Right lobe of liver (tissue), 6 donors: Measurements from ENCODE around the gene HNRNPM. TPM values are rescaled to one million over a fixed set of nuclear protein-coding genes. Genes with fewer than 3 reads are reported as not detected.

Experiments
- ATAC-seq, 4 donors: fragments of 200-7000 bp; cut with Tn5 transposase; one replicate each; pipeline ENCODE4 v1.9.1; 2020; ENCODE audit warnings: mild to moderate bottlenecking in 4 of 4, moderate library complexity in 4 of 4
- DNase-seq, 3 donors: peaks; one replicate each; pipeline ENCODE4 v3.0.0-alpha.2; 2020
- H3K27ac ChIP-seq, 3 donors: fragments of 200-600 bp; one replicate each; pipeline ENCODE4 v1.8.0; 2022
- H3K27me3 ChIP-seq, 2 donors: fragments of 200-600 bp; one replicate each; pipeline ENCODE4 v1.8.0; 2022
- H3K36me3 ChIP-seq, 4 donors: fragments of 200-600 bp; sonication (generic) in 1 of 4; one replicate each; pipeline versions ENCODE4 v1.5.1 to v1.8.0; 2017 to 2022; ENCODE audit warnings: control low read depth in 1 of 4
- H3K4me1 ChIP-seq, 4 donors: fragments of 200-600 bp; sonication (generic) in 1 of 4; one replicate each; pipeline versions ENCODE4 v1.5.1 to v1.8.0; 2017 to 2022; ENCODE audit warnings: control low read depth in 1 of 4
- H3K4me3 ChIP-seq, 3 donors: fragments of 200-600 bp; one replicate each; pipeline ENCODE4 v1.8.0; 2022
- H3K9me3 ChIP-seq, 4 donors: fragments of 200-600 bp; sonication (generic) in 1 of 4; one replicate each; pipeline versions ENCODE4 v1.5.1 to v1.8.0; 2017 to 2022; ENCODE audit warnings: control low read depth in 1 of 4
- CTCF ChIP-seq, 4 donors: fragments of 200-600 bp in 3 of 4; fragments of 450-650 bp in 1 of 4; IDR thresholded peaks; one replicate each; pipeline versions ENCODE4 v1.5.1 to v1.8.0; 2016 to 2022; ENCODE audit warnings: antibody characterized with exemption in 4 of 4, mild to moderate bottlenecking in 2 of 4
- POLR2A ChIP-seq: fragments of 450-650 bp; IDR thresholded peaks from one replicate; pipeline ENCODE4 v1.6.1; 2017; ENCODE audit warnings: antibody characterized with exemption, mild to moderate bottlenecking
- WGBS: methylation state at CpG from one replicate; pipeline ENCODE4 v1.1.6; 2018; ENCODE audit warnings: low coverage, low lambda C conversion rate; ENCODE audit not compliant: insufficient coverage; ENCODE audit errors: missing lambda C conversion rate; 5-methylcytosine and 5-hydroxymethylcytosine counted together
- intact Hi-C, 2 donors: fragments of 100-400 bp; cut with DNase I; formaldehyde crosslinking; loops; one replicate each; pipeline versions ENCODE4 v1.11.2 to v1.14.1; 2022
- total RNA-seq, 6 experiments: library from RNA; depleted of rRNA in 2 of 6; stranded (reverse); fragments of >200 nt in 2 of 6; fragmentation: NEBNext Ultra II Directional in 3 of 6; extraction: Animal tissue kit (Norgen Biotek cat#: 25700) in 3 of 6; gene quantifications; one replicate each; pipeline versions ENCODE4 v1.1.0 to v1.2.4, GENCODE V29; 2016 to 2023
- donor health status: DM: no; HTN: yes; CAD: no.
- donor health status: DM: no; HTN: no; CAD: no.
- donor health status: DM: no; HTN: no; CAD: no.
- donor health status: DM: no; HTN: yes; CAD: no.
- donor health status: DM: no; HTN: yes; CAD: no.

HNRNPM gene
- total RNA-seq, 6 experiments from 2014 or later, result 31.8 to 82.5 (median 58.6) TPM

- Histone ChIP-seq H3K4me3 (no peak overlapping the region), H3K27ac (no peak overlapping the region), H3K27me3 (no peaks in the 10 kb centered on the region), H3K9me3 (no peaks in the 10 kb centered on the region), H3K4me1 (no peaks in the 10 kb centered on the region), H3K36me3 (no peaks in the 10 kb centered on the region)
- no peak for ATAC-seq
- no peak for TF ChIP-seq CTCF (IDR thresholded peaks at IDR 0.05)
- TF ChIP-seq POLR2A, result no peak
- 75% methylated on average over 7 of the region's 7 CpGs for WGBS
- intact Hi-C loops, result no loop called here
- DNase-seq, result no peak
Measured at GRCh38 chr19:8531470-8531869, 86.7 kb downstream of the HNRNPM start.

GRCh38 chr19:8532225-8532624 lies 87.5 kb downstream of the HNRNPM start:
- Histone ChIP-seq H3K36me3 (no peaks in the 10 kb centered on the region), H3K4me1 (no peaks in the 10 kb centered on the region), H3K4me3 (no peak overlapping the region), H3K27ac (no peak overlapping the region), H3K9me3 (no peaks in the 10 kb centered on the region), H3K27me3 (no peaks in the 10 kb centered on the region)
- intact Hi-C loops, result no loop called here
- ATAC-seq (no peak), DNase-seq (no peak)
- TF ChIP-seq CTCF (IDR thresholded peaks at IDR 0.05) (no peak), POLR2A (no peak)
- WGBS, result 54% methylated on average over 2 of the region's 2 CpGs

GRCh38 chr19:8536282-8536681 lies 91.5 kb downstream of the HNRNPM start:
- no peaks in the 10 kb centered on the region for H3K9me3 ChIP-seq
- H3K27ac ChIP-seq, result no peak overlapping the region

GRCh38 chr19:8537099-8537498 lies 92.3 kb downstream of the HNRNPM start:
- Histone ChIP-seq H3K27ac (no peak overlapping the region), H3K4me3 (no peak overlapping the region), H3K9me3 (no peaks in the 10 kb centered on the region), H3K4me1 (no peaks in the 10 kb centered on the region), H3K27me3 (no peaks in the 10 kb centered on the region), H3K36me3 (no peaks in the 10 kb centered on the region)
- no peak for DNase-seq
- intact Hi-C loops, result no loop called here
- no peak for TF ChIP-seq CTCF (IDR thresholded peaks at IDR 0.05)
- no peak for TF ChIP-seq POLR2A
- ATAC-seq, result peak in 1 of 4 donors; percentile 16
- WGBS, result 79% methylated on average over 3 of the region's 3 CpGs

More at GRCh38 chr19:8536282-8536681, 91.5 kb downstream of the HNRNPM start:
- ATAC-seq, result peak in 1 of 4 donors; percentile 11
- TF ChIP-seq POLR2A (no peak), CTCF (IDR thresholded peaks at IDR 0.05) (no peak)
- intact Hi-C loops, result no loop called here
- Histone ChIP-seq H3K36me3 (no peaks in the 10 kb centered on the region), H3K27me3 (no peaks in the 10 kb centered on the region), H3K4me3 (no peak overlapping the region), H3K4me1 (no peaks in the 10 kb centered on the region)
- DNase-seq, result no peak
- WGBS, result 83% methylated on average over 15 of the region's 22 CpGs

Other genes starting within 250 kb of the HNRNPM start
- gene CERS4, start 235.6 kb upstream of the HNRNPM start, total RNA-seq, result 10 to 100 TPM; 38.6 to 75.4 (median 58.3) TPM
- gene CD320, start 136.6 kb upstream of the HNRNPM start, total RNA-seq, result 10 to 100 TPM in 5 of 6 experiments, 1 to 10 TPM in 1; 8.8 to 43.2 (median 11.5) TPM
- gene NDUFA7, start 123.6 kb upstream of the HNRNPM start, total RNA-seq, result 10 to 100 TPM; 20.8 to 60.5 (median 25.9) TPM
- 100 to 1,000 TPM; 147 to 669 (median 564) TPM for gene RPS28, start 123.5 kb upstream of the HNRNPM start, total RNA-seq
- 1 to 10 TPM; 2.9 to 6.0 (median 4.2) TPM for gene KANK3, start 101.7 kb upstream of the HNRNPM start, total RNA-seq
- 100 to 1,000 TPM in 3 of 6 experiments, 10 to 100 TPM in 2, 1 to 10 TPM in 1; 2.3 to 204 (median 125) TPM for gene ANGPTL4, start 80.8 kb upstream of the HNRNPM start, total RNA-seq
- gene RAB11B, start 54.6 kb upstream of the HNRNPM start, total RNA-seq, result 10 to 100 TPM; 27.2 to 58.0 (median 54.2) TPM
- gene MARCHF2, start 31.7 kb upstream of the HNRNPM start, total RNA-seq, result 100 to 1,000 TPM in 2 of 6 experiments, 10 to 100 TPM in 4; 22.5 to 146 (median 32.3) TPM
- gene PRAM1, start 57.7 kb downstream of the HNRNPM start, total RNA-seq, result 1 to 10 TPM in 5 of 6 experiments, under 1 TPM in 1; 0.74 to 3.3 (median 1.5) TPM
- gene ZNF414, start 69.2 kb downstream of the HNRNPM start, total RNA-seq, result 10 to 100 TPM in 4 of 6 experiments, 1 to 10 TPM in 2; 9.5 to 17.4 (median 11.9) TPM
- 10 to 100 TPM in 4 of 6 experiments, 1 to 10 TPM in 2; 7.9 to 21.5 (median 10.2) TPM for gene MYO1F, start 132.5 kb downstream of the HNRNPM start, total RNA-seq
- gene ADAMTS10, start 165.7 kb downstream of the HNRNPM start, total RNA-seq, result 10 to 100 TPM in 3 of 6 experiments, 1 to 10 TPM in 3; 5.0 to 12.2 (median 9.3) TPM
- gene NFILZ, start 185.7 kb downstream of the HNRNPM start, total RNA-seq, result not detected